ENCODE results near the gene RPP40. TPM values are rescaled to one million over a fixed set of nuclear protein-coding genes. Genes with fewer than 3 reads are reported as not detected.

Gene RPP40
- total and polyA plus RNA-seq, 2 of the 8 experiments (the other 6 are each of a cell fraction or from before 2014, with no cell fraction given): 7.0 to 15.7 TPM

DNA sequence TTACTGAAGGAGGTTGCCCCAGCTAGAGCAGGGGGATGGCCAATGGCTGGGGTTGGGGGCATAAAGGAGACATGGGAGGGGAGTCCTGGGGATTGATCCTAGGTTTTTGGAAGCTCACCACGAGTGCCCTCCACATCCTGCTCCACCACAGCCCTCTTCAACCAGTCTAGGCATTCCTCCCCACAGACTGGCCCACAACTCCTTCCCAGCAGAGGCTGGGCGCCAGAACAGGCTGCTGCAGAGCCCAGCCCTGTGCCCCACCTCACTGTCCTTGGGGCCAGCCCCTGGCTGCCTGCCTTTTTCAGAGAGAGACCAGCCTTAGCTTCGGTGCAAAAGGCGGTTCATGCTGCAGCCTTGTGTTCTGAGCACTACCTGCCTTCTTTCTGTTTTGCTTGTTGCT lies 16.4 kb downstream of the RPP40 start:
- H3K9ac ChIP-seq (replicated peaks in 1 of 4; ENCODE audit: extremely low read depth in 1 of 4, low read depth in 3 of 4, low read length in 3 of 4): no peak overlapping the region
- no peak overlapping the region for H2AFZ ChIP-seq (ENCODE audit: low read length)
- no peaks in the 10 kb centered on the region for H3K79me1 ChIP-seq (ENCODE audit: low read depth, low read length)
- no peaks in the 10 kb centered on the region; a peak in 1 of 4 replicates for H3K9me3 ChIP-seq (ENCODE audit: insufficient read depth in 2 of 2, low read depth in 1 of 2, low read length in 1 of 2)
- H3K23ac ChIP-seq (ENCODE audit: insufficient read length): no peak overlapping the region
- no peaks in the 10 kb centered on the region for H3K27me3 ChIP-seq (replicated peaks in 1 of 4; ENCODE audit: control insufficient read depth in 3 of 4, extremely low read depth in 1 of 4, insufficient read depth in 3 of 4, low read length in 3 of 4)
- H3K18ac ChIP-seq (ENCODE audit: extremely low read depth, low read length): no peak overlapping the region
- no peaks in the 10 kb centered on the region for H3K4me1 ChIP-seq (replicated peaks in 1 of 4; ENCODE audit: control insufficient read depth in 3 of 4, insufficient read depth in 4 of 4, low read length in 3 of 4)
- no peak overlapping the region for H2BK120ac ChIP-seq (replicated peaks; ENCODE audit: low read depth, low read length)
- no peak overlapping the region for H2BK20ac ChIP-seq (ENCODE audit: low read length)
- no peak overlapping the region for H3K4me2 ChIP-seq (ENCODE audit: insufficient read depth in 1 of 2, low read depth in 2 of 2, low read length in 2 of 2)
- no peaks in the 10 kb centered on the region for H3K36me3 ChIP-seq (ENCODE audit: control insufficient read depth in 2 of 4, insufficient read depth in 4 of 4, low read length in 3 of 4)
- H3K23me2 ChIP-seq (ENCODE audit: low read depth, low read length): no peaks in the 10 kb centered on the region
- CTCF ChIA-PET (ENCODE audit: partially characterized antibody): interaction anchor here (0.5 to 1.0 kb wide), 2 partner anchors 11 to 13 kb away, joined by 3 to 4 read pairs; no protein-coding TSS in a partner anchor
- FAIRE-seq (no peak), DNase-seq (ENCODE audit: low read depth in 1 of 2, low spot score in 2 of 2) (no peak)
- H3K4me3 ChIP-seq (ENCODE audit: extremely low read depth in 1 of 4, insufficient read depth in 2 of 4, low read depth in 3 of 4, low read length in 4 of 4): no peak overlapping the region
- no peak overlapping the region for H4K5ac ChIP-seq (ENCODE audit: insufficient read length, low read depth, low read length)
- no peak overlapping the region for H2AK5ac ChIP-seq (ENCODE audit: low read depth, low read length)
- H4K91ac ChIP-seq (replicated peaks; ENCODE audit: insufficient read length, low read length): no peak overlapping the region
- H2BK12ac ChIP-seq (ENCODE audit: low read depth, low read length): no peak overlapping the region
- POLR2A ChIA-PET (ENCODE audit: partially characterized antibody): no interaction called here
- H2BK5ac ChIP-seq (ENCODE audit: low read depth, low read length): no peak overlapping the region
- H3K14ac ChIP-seq (ENCODE audit: insufficient read length): no peak overlapping the region
- H4K20me1 ChIP-seq (replicated peaks in 1 of 2; ENCODE audit: control insufficient read depth in 1 of 2, insufficient read depth in 2 of 2, low read length in 2 of 2): no peaks in the 10 kb centered on the region
- no peaks in the 10 kb centered on the region for H3K79me2 ChIP-seq (ENCODE audit: control insufficient read depth in 1 of 2, insufficient read depth in 2 of 2, low read length in 2 of 2)
- H4K8ac ChIP-seq (ENCODE audit: extremely low read depth, insufficient read depth, low read length): no peak overlapping the region
- H3K56ac ChIP-seq (replicated peaks; ENCODE audit: insufficient read length, low read depth, low read length): no peak overlapping the region
- H2BK15ac ChIP-seq (ENCODE audit: low read length): no peak overlapping the region
- WGBS, 2 experiments (ENCODE audit: extremely low coverage in 1 of 2, insufficient coverage in 1 of 2, insufficient read length in 1 of 2, insufficient replicate concordance in 2 of 2, low coverage in 1 of 2, low lambda C conversion rate in 2 of 2, missing lambda C conversion rate in 1 of 2): 81% methylated on average over 4 of the region's 4 CpGs; no CpG with 5 or more reads in 1 of the 2 experiments
- no peak overlapping the region for H3K4ac ChIP-seq (replicated peaks; ENCODE audit: insufficient read length, low read depth, low read length)
- H3K27ac ChIP-seq (ENCODE audit: low read depth, low read length): no peak overlapping the region
- TF ChIP-seq, protein P1, sequence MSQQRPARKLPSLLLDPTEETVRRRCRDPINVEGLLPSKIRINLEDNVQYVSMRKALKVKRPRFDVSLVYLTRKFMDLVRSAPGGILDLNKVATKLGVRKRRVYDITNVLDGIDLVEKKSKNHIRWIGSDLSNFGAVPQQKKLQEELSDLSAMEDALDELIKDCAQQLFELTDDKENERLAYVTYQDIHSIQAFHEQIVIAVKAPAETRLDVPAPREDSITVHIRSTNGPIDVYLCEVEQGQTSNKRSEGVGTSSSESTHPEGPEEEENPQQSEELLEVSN (IDR thresholded peaks at IDR 0.05): no peak
- TF ChIP-seq FOSL1 (IDR thresholded peaks at IDR 0.05; ENCODE audit: insufficient read depth, low read depth, low read length): no peak
- TF ChIP-seq BRCA1 (IDR thresholded peaks at IDR 0.05; ENCODE audit: low read depth, low read length): no peak
- TF ChIP-seq KDM5A (IDR thresholded peaks at IDR 0.05; ENCODE audit: low read length): no peak
- no peak for TF ChIP-seq HDAC6 (IDR thresholded peaks at IDR 0.05; ENCODE audit: low read depth, low read length)
- no peak for TF ChIP-seq RNF2 (IDR thresholded peaks at IDR 0.05; ENCODE audit: borderline replicate concordance, low read depth, low read length, missing control alignments, poor library complexity, severe bottlenecking)
- no peak for TF ChIP-seq RFX5 (IDR thresholded peaks at IDR 0.05; ENCODE audit: borderline replicate concordance, low read depth, low read length)
- TF ChIP-seq CBX5 (IDR thresholded peaks at IDR 0.05; ENCODE audit: low read depth, low read length): no peak
- no peak for TF ChIP-seq CBX8 (IDR thresholded peaks at IDR 0.05; ENCODE audit: borderline replicate concordance, low read depth, low read length)
- TF ChIP-seq ASH2L (IDR thresholded peaks at IDR 0.05; ENCODE audit: low read length): no peak
- TF ChIP-seq SP2 (IDR thresholded peaks at IDR 0.05; ENCODE audit: low read length): no peak
- no peak for TF ChIP-seq CEBPB (IDR thresholded peaks at IDR 0.05; ENCODE audit: low read depth, low read length)
- no peak for TF ChIP-seq TAF1 (IDR thresholded peaks at IDR 0.05; ENCODE audit: low read depth, low read length)
- no peak for TF ChIP-seq TBP (IDR thresholded peaks at IDR 0.05; ENCODE audit: low read depth, low read length)
- TF ChIP-seq ZNF274 (IDR thresholded peaks at IDR 0.05; ENCODE audit: borderline replicate concordance, extremely low read depth, low read length): no peak
